ENCODE data around the gene GTF2F2.

GTF2F2 gene

GRCh38 chr13:45086484-45086883, 33.8 kb upstream of the GTF2F2 start:
- H3K4me3 ChIP-seq (replicated peaks; ENCODE audit: low read depth, low read length), result no peak overlapping the region
- TF ChIP-seq CTCF (IDR thresholded peaks at IDR 0.05; ENCODE audit: low read length, missing control alignments), result no peak
- no peak for DNase-seq (ENCODE audit: low read depth)

GRCh38 chr13:45092663-45093062, 27.6 kb upstream of the GTF2F2 start:
- DNase-seq (ENCODE audit: low read depth), result no peak
- no peak for TF ChIP-seq CTCF (IDR thresholded peaks at IDR 0.05; ENCODE audit: low read length, missing control alignments)
- no peak overlapping the region for H3K4me3 ChIP-seq (replicated peaks; ENCODE audit: low read depth, low read length)

- H3K4me3 ChIP-seq (replicated peaks; ENCODE audit: low read depth, low read length), result no peak overlapping the region
- DNase-seq (ENCODE audit: low read depth), result no peak
- TF ChIP-seq CTCF (IDR thresholded peaks at IDR 0.05; ENCODE audit: low read length, missing control alignments), result no peak
Observed at GRCh38 chr13:45100573-45101262, 19.6 kb upstream of the GTF2F2 start.

GRCh38 chr13:45101327-45102018, 18.8 kb upstream of the GTF2F2 start:
- DNase-seq (ENCODE audit: low read depth), result no peak
- H3K4me3 ChIP-seq (replicated peaks; ENCODE audit: low read depth, low read length), result no peak overlapping the region
- no peak for TF ChIP-seq CTCF (IDR thresholded peaks at IDR 0.05; ENCODE audit: low read length, missing control alignments)

GRCh38 chr13:45102136-45102507, 18.2 kb upstream of the GTF2F2 start:
- no peak for DNase-seq (ENCODE audit: low read depth)
- no peak for TF ChIP-seq CTCF (IDR thresholded peaks at IDR 0.05; ENCODE audit: low read length, missing control alignments)
- no peak overlapping the region for H3K4me3 ChIP-seq (replicated peaks; ENCODE audit: low read depth, low read length)

GRCh38 chr13:45103449-45103848, 16.9 kb upstream of the GTF2F2 start:
- DNase-seq (ENCODE audit: low read depth), result no peak
- H3K4me3 ChIP-seq (replicated peaks; ENCODE audit: low read depth, low read length), result no peak overlapping the region
- no peak for TF ChIP-seq CTCF (IDR thresholded peaks at IDR 0.05; ENCODE audit: low read length, missing control alignments)

- no peak for DNase-seq (ENCODE audit: low read depth)
- H3K4me3 ChIP-seq (replicated peaks; ENCODE audit: low read depth, low read length), result no peak overlapping the region
- TF ChIP-seq CTCF (IDR thresholded peaks at IDR 0.05; ENCODE audit: low read length, missing control alignments), result no peak
Observed at GRCh38 chr13:45104261-45104660, 16.0 kb upstream of the GTF2F2 start.
